Fibroblast of pulmonary artery (primary cell): ENCODE results near the gene C1QL1.

Experiments used
- DNase-seq: peaks from one replicate; pipeline ENCODE4 v3.0.0-alpha.2; 2010; ENCODE audit warnings: low read depth
- H3K4me3 ChIP-seq: replicated peaks from 2 replicates; pipeline ENCODE4 v1.5.1; 2011; ENCODE audit warnings: low read depth, mild to moderate bottlenecking, control low read depth, low read length, moderate library complexity
- CTCF ChIP-seq: IDR thresholded peaks from 2 replicates; pipeline ENCODE4 v1.5.1; 2011; ENCODE audit warnings: mild to moderate bottlenecking, control low read depth, low read length, inconsistent platforms; ENCODE audit errors: missing control alignments

Gene C1QL1

GRCh38 chr17:44914698-44915271, 53.3 kb downstream of the C1QL1 start:
- no peak overlapping the region for H3K4me3 ChIP-seq
- DNase-seq, result no peak
- TF ChIP-seq CTCF, result no peak

- H3K4me3 ChIP-seq, result no peak overlapping the region
- TF ChIP-seq CTCF, result no peak
- DNase-seq, result no peak
Observed at GRCh38 chr17:44914148-44914547, 54.0 kb downstream of the C1QL1 start.

- DNase-seq, result no peak
- no peak for TF ChIP-seq CTCF
- no peak overlapping the region for H3K4me3 ChIP-seq
Observed at GRCh38 chr17:44913676-44914075, 54.4 kb downstream of the C1QL1 start.

GRCh38 chr17:44912763-44913544, 55.1 kb downstream of the C1QL1 start:
- no peak overlapping the region for H3K4me3 ChIP-seq
- DNase-seq, result no peak
- TF ChIP-seq CTCF, result no peak

GRCh38 chr17:44911133-44912001, 56.7 kb downstream of the C1QL1 start:
- peak; percentile 48 for DNase-seq
- TF ChIP-seq CTCF, result peak; percentile 49
- H3K4me3 ChIP-seq, result no peak overlapping the region

- no peak for TF ChIP-seq CTCF
- no peak overlapping the region for H3K4me3 ChIP-seq
- DNase-seq, result no peak
Observed at GRCh38 chr17:44910231-44911106, 57.6 kb downstream of the C1QL1 start.
